Nephron progenitor cell (in vitro differentiated cells): ENCODE measurements around the gene PSORS1C1.
"Not testable (repeated sequence)": the region's sequence is repeated elsewhere in the genome, so short reads cannot be mapped to it uniquely, and the experiment has no call there.

Experiments used
- DNase-seq: peaks from one replicate; pipeline ENCODE4 v3.0.0; 2021
- H3K27ac Mint-ChIP-seq: 2 replicates; pipeline ENCODE4 v1.8.0; 2021; ENCODE audit warnings: mild to moderate bottlenecking, moderate library complexity, mixed read lengths
- H3K27me3 Mint-ChIP-seq: 2 replicates; pipeline ENCODE4 v1.8.0; 2021; ENCODE audit warnings: mild to moderate bottlenecking, low read depth, mixed read lengths; ENCODE audit not compliant: poor library complexity
- H3K36me3 Mint-ChIP-seq: 2 replicates; pipeline ENCODE4 v1.8.0; 2021; ENCODE audit warnings: low read depth, mixed read lengths
- H3K4me1 Mint-ChIP-seq: 2 replicates; pipeline ENCODE4 v1.8.0; 2021; ENCODE audit warnings: mixed read lengths
- H3K4me3 Mint-ChIP-seq: 2 replicates; pipeline ENCODE4 v1.8.0; 2021; ENCODE audit warnings: mild to moderate bottlenecking, moderate library complexity, mixed read lengths
- H3K9me3 Mint-ChIP-seq: 2 replicates; pipeline ENCODE4 v1.8.0; 2021; ENCODE audit warnings: mild to moderate bottlenecking, moderate library complexity, mixed read lengths
- CTCF ChIP-seq: fragments of 200-600 bp; sonication (generic); IDR thresholded peaks from 2 replicates; pipeline ENCODE4 v1.5.0; 2021; ENCODE audit warnings: antibody characterized with exemption

PSORS1C1 gene

GRCh38 chr6:31178143-31179041, 63.8 kb downstream of the PSORS1C1 start:
- no peaks in the 10 kb centered on the region for H3K36me3 Mint-ChIP-seq
- peaks cover 12% of the 10 kb centered on the region for H3K27me3 Mint-ChIP-seq
- H3K4me1 Mint-ChIP-seq, result peaks cover 11% of the 10 kb centered on the region
- DNase-seq, result no peak
- no peaks in the 10 kb centered on the region for H3K9me3 Mint-ChIP-seq
- H3K4me3 Mint-ChIP-seq, result no peak overlapping the region
- TF ChIP-seq CTCF, result no peak
- H3K27ac Mint-ChIP-seq, result no peak overlapping the region

- no peaks in the 10 kb centered on the region for H3K36me3 Mint-ChIP-seq
- DNase-seq, result no peak
- no peak for TF ChIP-seq CTCF
- H3K27ac Mint-ChIP-seq, result no peak overlapping the region
- peaks cover 14% of the 10 kb centered on the region for H3K4me1 Mint-ChIP-seq
- H3K27me3 Mint-ChIP-seq, result peaks cover 13% of the 10 kb centered on the region
- H3K4me3 Mint-ChIP-seq, result no peak overlapping the region
- no peaks in the 10 kb centered on the region for H3K9me3 Mint-ChIP-seq
Measured at GRCh38 chr6:31179042-31179386, 64.4 kb downstream of the PSORS1C1 start.

GRCh38 chr6:31179896-31180295, 65.3 kb downstream of the PSORS1C1 start:
- Mint-ChIP-seq H3K27me3 (peaks cover 5% of the 10 kb centered on the region), H3K27ac (no peak overlapping the region), H3K4me1 (peaks cover 15% of the 10 kb centered on the region), H3K4me3 (no peak overlapping the region), H3K9me3 (no peaks in the 10 kb centered on the region), H3K36me3 (no peaks in the 10 kb centered on the region)
- no peak for DNase-seq
- no peak for TF ChIP-seq CTCF

- Mint-ChIP-seq H3K27me3 (peaks cover 5% of the 10 kb centered on the region), H3K4me1 (peaks cover 16% of the 10 kb centered on the region), H3K9me3 (no peaks in the 10 kb centered on the region), H3K36me3 (no peaks in the 10 kb centered on the region), H3K4me3 (no peak overlapping the region), H3K27ac (no peak overlapping the region)
- no peak for TF ChIP-seq CTCF
- DNase-seq, result no peak
Measured at GRCh38 chr6:31180500-31180899, 65.9 kb downstream of the PSORS1C1 start.

GRCh38 chr6:31183287-31183686, 68.7 kb downstream of the PSORS1C1 start:
- not testable (repeated sequence) for H3K4me3 Mint-ChIP-seq, H3K9me3 Mint-ChIP-seq, H3K27me3 Mint-ChIP-seq, H3K36me3 Mint-ChIP-seq, DNase-seq, H3K27ac Mint-ChIP-seq
- peaks cover 28% of the 10 kb centered on the region for H3K4me1 Mint-ChIP-seq

- not testable (repeated sequence) for DNase-seq, H3K27ac Mint-ChIP-seq, H3K36me3 Mint-ChIP-seq, H3K27me3 Mint-ChIP-seq, H3K4me3 Mint-ChIP-seq, H3K9me3 Mint-ChIP-seq
- H3K4me1 Mint-ChIP-seq, result peaks cover 23% of the 10 kb centered on the region
Measured at GRCh38 chr6:31183859-31184258, 69.3 kb downstream of the PSORS1C1 start.

- Mint-ChIP-seq H3K4me1 (peaks cover 17% of the 10 kb centered on the region), H3K27me3 (peaks cover 16% of the 10 kb centered on the region)
- H3K9me3 Mint-ChIP-seq, H3K27ac Mint-ChIP-seq, DNase-seq, H3K4me3 Mint-ChIP-seq, H3K36me3 Mint-ChIP-seq: not testable (repeated sequence)
Measured at GRCh38 chr6:31185695-31186051, 71.1 kb downstream of the PSORS1C1 start.
